ENCODE data around the gene EIF2B5.

DNA sequence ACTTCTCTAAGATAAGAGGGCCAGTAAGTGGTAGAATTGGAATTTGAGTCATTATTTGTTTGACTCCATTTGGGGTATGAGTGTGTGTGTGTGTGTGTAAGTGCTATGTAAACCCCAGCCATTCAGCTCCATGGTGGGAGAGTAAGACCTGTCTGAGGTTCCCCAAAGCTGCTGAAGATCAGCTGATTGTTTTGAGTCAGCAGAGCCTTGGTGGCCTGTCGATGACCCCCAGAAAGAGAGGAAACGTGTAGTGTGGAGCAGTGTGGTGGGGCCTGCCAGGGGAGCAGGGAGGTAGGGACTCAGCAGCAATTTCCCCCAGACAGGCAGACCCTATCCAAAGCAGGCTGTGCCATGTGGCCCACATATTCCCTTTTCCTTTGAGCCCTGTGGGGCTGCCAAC, 25.3 kb downstream of the EIF2B5 start:
- no peak for TF ChIP-seq GATA3 (IDR thresholded peaks at IDR 0.05; ENCODE audit: low read depth, low read length)
- TF ChIP-seq GATA2 (IDR thresholded peaks at IDR 0.05; ENCODE audit: low read depth, low read length): no peak

All from SH-SY5Y (cell line).